HG02938 (cell line): ENCODE data around the gene HS6ST2.

ENCODE experiments used
- ATAC-seq: cut with Tn5 transposase; IDR thresholded peaks from one replicate; pipeline ENCODE4 v1.9.1; 2021; ENCODE audit warnings: mild to moderate bottlenecking, moderate library complexity; ENCODE audit not compliant: unreplicated experiment

Gene HS6ST2

GRCh38 chrX:132807411-132808030 lies 150.9 kb downstream of the HS6ST2 start:
- ATAC-seq = no peak

- ATAC-seq = no peak
Measured at GRCh38 chrX:132802033-132802432, 156.4 kb downstream of the HS6ST2 start.

GRCh38 chrX:132795181-132795580 lies 163.2 kb downstream of the HS6ST2 start:
- no peak for ATAC-seq

DNA sequence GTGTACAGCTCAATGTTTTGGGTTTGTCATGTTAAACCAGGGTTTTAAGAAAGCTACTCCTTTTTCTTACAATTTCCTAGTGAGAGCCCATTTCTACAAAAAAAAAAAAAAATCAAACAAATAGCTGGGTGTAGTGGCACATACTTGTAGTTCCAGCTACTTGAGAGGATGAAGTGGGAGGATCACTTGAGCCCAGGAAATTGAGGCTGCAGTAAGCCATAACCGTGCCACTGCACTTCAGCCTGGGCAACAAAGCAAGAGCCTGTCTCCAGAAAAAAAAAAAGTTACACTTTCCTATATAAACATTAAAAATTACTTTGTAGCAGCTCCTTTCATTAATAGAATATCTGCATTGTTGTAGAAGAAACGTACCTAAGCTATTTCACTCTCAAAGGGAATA lies 166.7 kb downstream of the HS6ST2 start:
- ATAC-seq = no peak

DNA sequence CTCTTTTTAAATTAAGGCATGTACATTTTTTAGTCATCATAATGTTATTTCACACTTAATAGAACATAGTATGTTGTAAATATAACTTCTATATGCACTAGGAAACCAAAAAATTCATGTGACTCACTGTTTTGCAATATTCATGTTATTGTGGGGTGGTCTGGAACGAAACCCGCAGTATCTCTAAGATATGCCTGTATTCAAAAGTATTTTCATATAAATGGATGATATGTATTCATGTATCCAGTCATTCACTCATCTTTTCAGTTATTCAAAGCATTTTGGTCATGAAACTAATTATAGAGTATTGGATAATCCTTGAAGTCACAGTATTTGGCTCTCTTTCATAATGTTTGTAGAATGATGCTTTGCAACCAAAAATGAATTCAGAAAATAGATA lies 168.1 kb downstream of the HS6ST2 start:
- ATAC-seq = no peak

GRCh38 chrX:132786217-132786616 lies 172.2 kb downstream of the HS6ST2 start:
- ATAC-seq = no peak

- ATAC-seq = no peak
Measured at GRCh38 chrX:132778917-132779316, 179.5 kb downstream of the HS6ST2 start.

DNA sequence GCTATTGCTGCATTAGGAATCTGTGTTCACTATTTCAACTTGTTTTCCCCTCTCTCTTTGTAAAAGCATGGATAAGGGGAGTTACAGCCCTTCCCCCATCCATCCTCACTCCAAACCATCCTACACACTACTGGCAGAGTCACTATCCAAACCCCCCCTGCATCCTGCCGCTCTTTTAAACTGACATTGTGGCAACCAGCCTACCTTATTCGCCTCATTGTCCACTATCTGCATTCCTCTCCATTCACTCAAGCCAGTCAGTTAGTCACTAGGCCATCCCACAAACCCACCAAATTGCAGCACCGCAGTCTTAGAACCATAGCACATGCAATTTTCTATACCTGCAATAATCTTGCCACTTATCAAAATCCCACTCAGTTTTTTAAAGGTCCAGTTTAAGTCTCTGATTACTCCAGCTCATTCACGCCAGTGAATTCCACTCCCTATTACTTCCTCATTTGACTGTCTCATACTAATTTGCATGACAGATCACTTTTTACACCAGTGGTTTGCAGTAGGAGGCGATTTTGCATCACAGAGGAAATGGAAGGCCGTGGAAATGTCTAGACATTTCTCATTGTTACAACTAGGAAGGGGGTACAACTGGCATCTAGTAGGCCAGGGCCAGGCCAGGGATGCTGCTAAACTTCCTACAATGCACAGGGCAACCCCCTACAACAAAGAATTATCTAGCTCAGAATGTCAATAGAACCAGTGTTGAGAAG lies 181.8 kb downstream of the HS6ST2 start:
- no peak for ATAC-seq

DNA sequence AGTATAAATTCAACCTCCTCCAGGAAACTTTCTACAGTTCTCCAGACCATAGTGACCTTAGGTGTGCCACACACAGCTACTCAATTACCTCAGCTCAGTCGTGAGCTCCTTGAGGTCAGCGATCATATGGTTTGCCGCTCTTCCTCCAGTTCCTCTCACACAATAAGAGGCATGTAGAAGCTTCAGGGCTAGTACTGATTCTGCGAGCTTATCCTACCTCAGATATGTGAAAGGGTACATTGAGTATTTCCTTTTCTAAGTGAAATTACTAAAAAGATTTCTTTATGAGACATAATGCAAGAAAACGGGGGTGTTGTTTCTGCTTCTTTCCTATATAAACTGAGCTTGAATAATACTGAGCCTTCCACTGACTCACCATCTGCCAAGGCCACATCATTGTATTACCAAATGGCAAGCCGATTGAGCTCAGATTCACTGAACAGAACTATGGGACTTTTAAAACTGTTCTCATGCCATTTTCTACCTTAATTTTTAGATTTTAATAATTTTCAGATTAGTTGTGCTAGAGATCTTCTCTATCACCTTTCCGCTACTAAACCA lies 183.1 kb downstream of the HS6ST2 start:
- ATAC-seq = no peak

- no peak for ATAC-seq
Measured at GRCh38 chrX:132774010-132774714, 184.3 kb downstream of the HS6ST2 start.

DNA sequence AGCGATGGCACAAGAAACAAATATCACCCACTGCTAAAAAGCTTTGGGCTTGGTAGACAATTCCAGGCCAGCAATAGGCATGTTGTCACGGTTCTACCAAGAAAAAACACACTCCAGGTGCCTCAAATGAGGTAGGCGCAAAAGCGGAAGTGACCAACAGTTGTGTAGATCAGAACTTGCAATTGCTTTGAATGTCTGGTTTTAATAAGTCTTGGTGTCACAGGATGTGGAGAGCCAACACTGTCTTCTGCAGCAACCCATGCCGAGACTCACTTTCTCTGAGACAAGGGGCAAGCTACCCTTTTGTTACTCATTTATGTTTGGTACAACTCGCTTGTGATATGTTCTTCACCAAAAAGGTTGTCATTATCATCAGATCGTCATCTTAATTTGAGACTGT lies 188.8 kb downstream of the HS6ST2 start:
- no peak for ATAC-seq

GRCh38 chrX:132766452-132766851 lies 192.0 kb downstream of the HS6ST2 start:
- ATAC-seq = no peak

GRCh38 chrX:132763528-132763927 lies 194.9 kb downstream of the HS6ST2 start:
- ATAC-seq = no peak

- no peak for ATAC-seq
Measured at GRCh38 chrX:132758759-132759158, 199.7 kb downstream of the HS6ST2 start.

DNA sequence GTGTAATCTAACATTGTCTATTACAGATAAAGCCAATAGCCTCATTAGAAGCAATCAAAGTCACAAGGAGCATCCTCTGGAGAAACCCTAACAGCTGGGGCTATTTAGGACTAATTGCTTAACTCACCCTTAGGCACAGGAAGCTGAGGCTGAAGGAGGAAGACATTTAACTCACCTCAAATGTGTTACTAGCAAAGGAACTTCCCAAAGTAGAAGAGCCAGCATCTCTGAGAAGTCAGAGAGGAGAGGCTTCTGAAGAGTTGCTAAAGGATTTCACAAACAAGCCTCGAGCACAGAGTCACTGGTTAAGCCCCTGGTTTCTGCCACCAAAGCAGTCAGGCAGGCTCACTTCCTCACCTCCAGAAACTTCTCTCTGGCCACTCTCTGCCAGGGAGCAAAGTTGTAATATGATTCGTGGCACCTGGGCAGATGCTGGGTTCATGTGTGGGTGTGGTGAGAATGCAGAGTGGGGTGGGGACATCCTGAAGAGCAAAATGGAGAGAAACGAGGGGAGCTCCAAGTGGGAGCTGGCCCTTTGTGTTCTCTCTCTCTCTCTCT lies 201.3 kb downstream of the HS6ST2 start:
- ATAC-seq = no peak

- no peak for ATAC-seq
Measured at GRCh38 chrX:132756439-132756838, 202.0 kb downstream of the HS6ST2 start.

DNA sequence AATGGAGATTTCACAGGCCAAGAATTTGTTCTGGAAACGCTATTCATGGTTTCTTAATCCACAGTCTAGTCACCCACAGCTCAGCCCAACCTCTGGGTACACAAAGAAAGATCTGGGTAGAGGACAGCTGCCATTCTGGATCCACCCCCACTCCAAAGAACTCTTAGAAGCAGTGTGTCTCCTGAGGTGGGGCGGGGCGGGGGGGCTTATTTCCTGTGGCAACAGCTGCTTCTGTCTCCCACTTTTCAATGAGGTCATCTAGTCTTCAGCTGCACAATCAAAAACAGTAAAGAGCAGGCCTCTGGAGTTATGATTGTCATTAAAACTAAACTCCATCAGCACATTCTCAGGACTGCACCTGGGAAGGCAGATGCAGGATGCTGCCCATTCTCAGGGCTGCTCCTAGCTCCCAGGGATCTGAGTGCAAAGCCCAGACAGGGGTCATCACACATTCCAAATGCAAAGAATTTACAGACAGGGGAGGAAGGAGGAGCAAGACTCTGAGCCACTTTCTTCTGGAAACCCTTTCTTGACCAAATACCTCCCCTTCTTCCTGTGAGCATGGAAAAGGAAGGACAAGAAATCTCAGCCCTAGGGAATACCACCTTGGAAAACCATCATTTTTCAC lies 207.3 kb downstream of the HS6ST2 start:
- no peak for ATAC-seq

- ATAC-seq = no peak
Measured at GRCh38 chrX:132750331-132751062, 207.9 kb downstream of the HS6ST2 start.

- no peak for ATAC-seq
Measured at GRCh38 chrX:132749406-132749805, 209.0 kb downstream of the HS6ST2 start.

GRCh38 chrX:132748909-132749308 lies 209.5 kb downstream of the HS6ST2 start:
- ATAC-seq = no peak
